DND-41 (cell line): ENCODE results near the gene DEFB129.
"Not testable (repeated sequence)": the region's sequence is repeated elsewhere in the genome, so short reads cannot be mapped to it uniquely, and the experiment has no call there.

ENCODE experiments used
- ATAC-seq: fragments of 200-7000 bp; cut with Tn5 transposase; 3 replicates; pipeline ENCODE4 v1.9.1; 2021; ENCODE audit warnings: low read depth; ENCODE audit not compliant: insufficient read depth
- DNase-seq: peaks from one replicate; pipeline ENCODE4 v3.0.0-alpha.2; 2020
- H2AFZ ChIP-seq: 2 replicates; pipeline ENCODE4 v1.6.0; 2012; ENCODE audit warnings: low read depth, low read length
- H3K27ac ChIP-seq: 2 replicates; pipeline ENCODE4 v1.5.1; 2012; ENCODE audit warnings: low read length, inconsistent platforms
- H3K27me3 ChIP-seq: fragments of 200-600 bp; sonication (generic); 2 replicates; pipeline ENCODE4 v1.6.0; 2012; ENCODE audit warnings: low read length, mild to moderate bottlenecking, inconsistent platforms; ENCODE audit not compliant: insufficient read depth, poor library complexity
- H3K36me3 ChIP-seq: 2 replicates; pipeline ENCODE4 v1.5.1; 2012; ENCODE audit warnings: low read length, inconsistent platforms; ENCODE audit not compliant: insufficient read depth
- H3K4me1 ChIP-seq: 2 replicates; pipeline ENCODE4 v1.5.1; 2012; ENCODE audit warnings: mild to moderate bottlenecking, low read length; ENCODE audit not compliant: insufficient read depth
- H3K4me2 ChIP-seq: 2 replicates; pipeline ENCODE4 v1.6.0; 2012; ENCODE audit warnings: mild to moderate bottlenecking, moderate library complexity, low read length, inconsistent platforms; ENCODE audit not compliant: insufficient read depth
- H3K4me3 ChIP-seq, 2 experiments: fragments of 200-600 bp in 1 of 2; shearing (Covaris generic) in 1 of 2; 2 replicates each; pipeline ENCODE4 v1.5.1; 2012 to 2016; ENCODE audit warnings: inconsistent platforms in 2 of 2, low read length in 2 of 2, mild to moderate bottlenecking in 2 of 2, low read depth in 1 of 2, moderate library complexity in 1 of 2
- H3K79me2 ChIP-seq: 2 replicates; pipeline ENCODE4 v1.6.0; 2012; ENCODE audit warnings: low read length, inconsistent platforms; ENCODE audit not compliant: insufficient read depth
- H3K9ac ChIP-seq: 2 replicates; pipeline ENCODE4 v1.6.0; 2012; ENCODE audit warnings: low read depth, mild to moderate bottlenecking, inconsistent platforms, low read length, moderate library complexity
- H3K9me3 ChIP-seq: 2 replicates; pipeline ENCODE4 v1.5.1; 2012; ENCODE audit warnings: low read length, moderate library complexity, mild to moderate bottlenecking, inconsistent platforms; ENCODE audit not compliant: insufficient read depth, severe bottlenecking
- H4K20me1 ChIP-seq: 2 replicates; pipeline ENCODE4 v1.6.0; 2012; ENCODE audit warnings: low read length; ENCODE audit not compliant: insufficient read depth
- EZH2 ChIP-seq: IDR thresholded peaks from 3 replicates; pipeline ENCODE4 v1.6.1; 2012; ENCODE audit warnings: borderline replicate concordance, low read depth, mild to moderate bottlenecking, moderate library complexity, low read length, inconsistent platforms; ENCODE audit not compliant: severe bottlenecking
- TF ChIP-seq, protein P1 (sequence below): IDR thresholded peaks from 2 replicates; pipeline ENCODE4 v1.5.1; 2012; ENCODE audit warnings: borderline replicate concordance, low read length, moderate library complexity, mild to moderate bottlenecking; ENCODE audit not compliant: poor library complexity, severe bottlenecking; ENCODE audit errors: extremely low read depth

DEFB129 gene

DNA sequence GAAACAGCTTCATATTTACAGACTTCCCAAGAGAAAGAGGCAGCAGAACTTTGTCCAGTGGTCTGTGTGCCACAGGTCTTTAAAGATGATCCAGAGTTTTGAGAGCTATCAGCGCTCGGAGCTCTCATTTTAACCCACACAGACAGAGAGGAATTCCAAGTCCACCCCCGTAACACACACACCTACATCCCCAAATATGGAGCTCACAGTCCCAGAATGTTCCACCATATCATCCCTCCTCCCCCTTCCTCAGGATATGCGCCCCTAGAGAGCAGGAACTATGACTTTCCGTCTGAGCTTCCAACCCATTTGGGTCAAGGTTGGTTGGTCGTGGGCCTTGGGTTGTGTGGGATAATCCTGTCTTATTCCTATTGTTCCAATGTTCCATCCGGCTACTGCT is 37.4 kb upstream of the DEFB129 start, which contains the start of gene DEFB128:
TSS of gene DEFB128 (minus strand) at position 101 of the 400 bp plus-strand sequence. CDS start at position 13, 88 bp downstream.
- no peak within 1 kb of the TSS for H3K9ac ChIP-seq
- DNase-seq (no peak), ATAC-seq (no peak)
- no peak within 1 kb of the TSS for H3K27ac ChIP-seq
- peaks cover 7% of the 10 kb centered on the region for H3K27me3 ChIP-seq
- no peaks in the 10 kb centered on the region for H4K20me1 ChIP-seq
- no peak for TF ChIP-seq EZH2
- TF ChIP-seq, protein P1, sequence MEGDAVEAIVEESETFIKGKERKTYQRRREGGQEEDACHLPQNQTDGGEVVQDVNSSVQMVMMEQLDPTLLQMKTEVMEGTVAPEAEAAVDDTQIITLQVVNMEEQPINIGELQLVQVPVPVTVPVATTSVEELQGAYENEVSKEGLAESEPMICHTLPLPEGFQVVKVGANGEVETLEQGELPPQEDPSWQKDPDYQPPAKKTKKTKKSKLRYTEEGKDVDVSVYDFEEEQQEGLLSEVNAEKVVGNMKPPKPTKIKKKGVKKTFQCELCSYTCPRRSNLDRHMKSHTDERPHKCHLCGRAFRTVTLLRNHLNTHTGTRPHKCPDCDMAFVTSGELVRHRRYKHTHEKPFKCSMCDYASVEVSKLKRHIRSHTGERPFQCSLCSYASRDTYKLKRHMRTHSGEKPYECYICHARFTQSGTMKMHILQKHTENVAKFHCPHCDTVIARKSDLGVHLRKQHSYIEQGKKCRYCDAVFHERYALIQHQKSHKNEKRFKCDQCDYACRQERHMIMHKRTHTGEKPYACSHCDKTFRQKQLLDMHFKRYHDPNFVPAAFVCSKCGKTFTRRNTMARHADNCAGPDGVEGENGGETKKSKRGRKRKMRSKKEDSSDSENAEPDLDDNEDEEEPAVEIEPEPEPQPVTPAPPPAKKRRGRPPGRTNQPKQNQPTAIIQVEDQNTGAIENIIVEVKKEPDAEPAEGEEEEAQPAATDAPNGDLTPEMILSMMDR: no peak
- no peak within 1 kb of the TSS for H3K4me3 ChIP-seq
- peaks cover 6% of the 10 kb centered on the region for H3K9me3 ChIP-seq
- no peaks in the 10 kb centered on the region for H3K79me2 ChIP-seq
- H3K4me1 ChIP-seq: no peaks in the 10 kb centered on the region
- no peak within 1 kb of the TSS for H3K4me2 ChIP-seq
- no peaks in the 10 kb centered on the region for H3K36me3 ChIP-seq
- no peak within 1 kb of the TSS for H2AFZ ChIP-seq

- no peak for TF ChIP-seq EZH2
- TF ChIP-seq, protein P1: no peak
- DNase-seq (no peak), ATAC-seq (no peak)
- Histone ChIP-seq H3K4me1 (no peaks in the 10 kb centered on the region), H4K20me1 (no peaks in the 10 kb centered on the region), H3K4me2 (no peak overlapping the region), H3K27me3 (no peaks in the 10 kb centered on the region), H2AFZ (no peak overlapping the region), H3K27ac (no peak overlapping the region), H3K4me3 (no peak overlapping the region), H3K36me3 (no peaks in the 10 kb centered on the region), H3K79me2 (no peaks in the 10 kb centered on the region), H3K9ac (no peak overlapping the region), H3K9me3 (peaks cover 2% of the 10 kb centered on the region)
Observed at GRCh38 chr20:198225-198624, 28.8 kb upstream of the DEFB129 start.

DNA sequence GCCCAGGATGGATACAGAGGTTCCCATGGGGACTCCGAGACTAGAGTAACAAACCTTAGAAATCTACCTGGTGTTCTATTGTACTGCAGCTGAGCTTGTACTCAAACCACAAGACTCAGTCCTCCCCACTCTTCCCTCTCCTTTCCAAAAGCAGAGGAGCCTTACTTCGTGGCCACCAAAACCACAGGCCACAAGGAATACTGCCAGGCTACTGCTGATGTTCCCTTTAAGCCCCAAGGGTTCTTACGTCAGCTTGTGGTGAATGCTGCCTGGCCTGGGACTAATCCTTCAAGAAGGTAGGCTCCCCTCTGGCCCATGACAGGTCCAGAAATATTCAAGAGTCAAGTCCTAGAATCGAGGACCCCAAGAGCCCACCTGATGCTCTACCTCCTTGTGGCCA is 27.1 kb upstream of the DEFB129 start:
- H3K4me1 ChIP-seq: no peaks in the 10 kb centered on the region
- H3K36me3 ChIP-seq: no peaks in the 10 kb centered on the region
- H3K4me3 ChIP-seq: no peak overlapping the region
- H3K27me3 ChIP-seq: no peaks in the 10 kb centered on the region
- H2AFZ ChIP-seq: no peak overlapping the region
- no peak overlapping the region for H3K27ac ChIP-seq
- H4K20me1 ChIP-seq: no peaks in the 10 kb centered on the region
- DNase-seq (no peak), ATAC-seq (no peak)
- no peaks in the 10 kb centered on the region for H3K79me2 ChIP-seq
- no peak overlapping the region for H3K4me2 ChIP-seq
- H3K9me3 ChIP-seq: peaks cover 2% of the 10 kb centered on the region
- H3K9ac ChIP-seq: no peak overlapping the region
- no peak for TF ChIP-seq EZH2
- TF ChIP-seq, protein P1: no peak

GRCh38 chr20:203630-204029 is 23.4 kb upstream of the DEFB129 start:
- H3K27ac ChIP-seq, DNase-seq, H3K9me3 ChIP-seq, H3K4me1 ChIP-seq, H2AFZ ChIP-seq, H3K9ac ChIP-seq, H3K4me3 ChIP-seq, H3K79me2 ChIP-seq, H3K27me3 ChIP-seq, H3K36me3 ChIP-seq, ATAC-seq, H4K20me1 ChIP-seq, H3K4me2 ChIP-seq: not testable (repeated sequence)
